B cell (primary cell): ENCODE results near the gene SARS2. TPM values are rescaled to one million over a fixed set of nuclear protein-coding genes. Genes with fewer than 3 reads are reported as not detected.

Source experiments
- ATAC-seq: fragments of 200-7000 bp; cut with Tn5 transposase; one replicate; pipeline ENCODE4 v1.10.0; 2021; ENCODE audit warnings: low read depth, mild to moderate bottlenecking, moderate number of reproducible peaks, moderate library complexity
- CTCF ChIA-PET: fragments of 350-600 bp; sonication (Branson Sonifier 250); formaldehyde crosslinking; loops from one replicate; lab custom pipeline; 2021; ENCODE audit warnings: antibody characterized with exemption, inconsistent platforms; lab: Charles Lee
- POLR2A ChIA-PET: fragments of 350-600 bp; sonication (Branson Sonifier 250); formaldehyde crosslinking; loops from one replicate; lab custom pipeline; 2021; ENCODE audit warnings: antibody characterized with exemption; lab: Charles Lee
- DNase-seq: peaks from one replicate; pipeline ENCODE4 v3.0.0; 2013
- H2AFZ ChIP-seq: 2 replicates; pipeline ENCODE4 v1.6.1; 2012; ENCODE audit warnings: mild to moderate bottlenecking, low read depth, low read length; ENCODE audit not compliant: insufficient read depth, poor library complexity, severe bottlenecking
- H3K27ac ChIP-seq, 2 donors: 1 replicate in 1 of 2; 2 replicates in 1 of 2; pipeline ENCODE4 v1.5.1; 2012 to 2013; ENCODE audit warnings: low read length in 2 of 2, mild to moderate bottlenecking in 2 of 2, moderate library complexity in 1 of 2
- H3K27me3 ChIP-seq, 4 experiments: fragments of 200-600 bp in 1 of 4; sonication (generic) in 1 of 4; replicated peaks in 1 of 4; 1 replicate in 2 of 4; 2 replicates in 2 of 4; pipeline versions ENCODE4 v1.6.1 to v1.7.0; 2013 to 2016; ENCODE audit warnings: low read length in 3 of 4, mild to moderate bottlenecking in 2 of 4, mixed read lengths in 1 of 4, moderate library complexity in 1 of 4; ENCODE audit not compliant: insufficient read depth in 4 of 4, control insufficient read depth in 3 of 4; ENCODE audit errors: control extremely low read depth in 1 of 4
- H3K36me3 ChIP-seq, 2 experiments: replicated peaks in 1 of 2; 1 replicate in 1 of 2; 2 replicates in 1 of 2; pipeline versions ENCODE4 v1.6.1 to v1.7.1; 2013; ENCODE audit warnings: low read length in 1 of 2; ENCODE audit not compliant: insufficient read depth in 2 of 2, control insufficient read depth in 1 of 2; ENCODE audit errors: control extremely low read depth in 1 of 2, extremely low read depth in 1 of 2
- H3K4me1 ChIP-seq, 2 donors: fragments of 200-600 bp in 1 of 2; sonication (generic) in 1 of 2; 1 replicate in 1 of 2; 2 replicates in 1 of 2; pipeline versions ENCODE4 v1.5.1 to v1.6.1; 2013 to 2017; ENCODE audit warnings: low read length in 2 of 2; ENCODE audit not compliant: control insufficient read depth in 2 of 2, insufficient read depth in 2 of 2
- H3K4me2 ChIP-seq: replicated peaks from 2 replicates; pipeline ENCODE3; 2012; ENCODE audit warnings: mild to moderate bottlenecking, low read depth, low read length; ENCODE audit not compliant: poor library complexity, severe bottlenecking
- H3K4me3 ChIP-seq, 5 experiments: fragments of 200-600 bp in 1 of 5; sonication (generic) in 1 of 5; 1 replicate in 3 of 5; 2 replicates in 2 of 5; pipeline versions ENCODE4 v1.5.1 to v1.7.0; 2011 to 2016; ENCODE audit warnings: low read length in 4 of 5, mild to moderate bottlenecking in 4 of 5, low read depth in 2 of 5, control low read depth in 1 of 5, moderate library complexity in 1 of 5; ENCODE audit not compliant: insufficient read depth in 1 of 5; ENCODE audit errors: control extremely low read depth in 1 of 5, extremely low read depth in 1 of 5
- H3K79me2 ChIP-seq: fragments of 200-600 bp; sonication (generic); one replicate; pipeline ENCODE4 v1.6.0; 2016; ENCODE audit warnings: low read length; ENCODE audit not compliant: control insufficient read depth, insufficient read depth
- H3K9ac ChIP-seq: fragments of 200-600 bp; sonication (generic); 2 replicates; pipeline ENCODE4 v1.6.1; 2017; ENCODE audit warnings: mild to moderate bottlenecking, low read length, moderate library complexity
- H3K9me3 ChIP-seq, 3 donors: one replicate each; pipeline versions ENCODE4 v1.6.1 to v1.7.1; 2013; ENCODE audit warnings: low read length in 2 of 3; ENCODE audit not compliant: control insufficient read depth in 2 of 3, insufficient read depth in 1 of 3; ENCODE audit errors: control extremely low read depth in 1 of 3
- H4K20me1 ChIP-seq: 2 replicates; pipeline ENCODE4 v1.6.0; 2012; ENCODE audit warnings: mild to moderate bottlenecking, low read length; ENCODE audit not compliant: insufficient read depth, control insufficient read depth, poor library complexity, severe bottlenecking
- H3K27ac Mint-ChIP-seq: one replicate; pipeline ENCODE4 v1.8.0; 2021; ENCODE audit warnings: mixed read lengths
- H3K27me3 Mint-ChIP-seq: one replicate; pipeline ENCODE4 v1.8.0; 2021; ENCODE audit warnings: mixed read lengths
- H3K4me1 Mint-ChIP-seq: one replicate; pipeline ENCODE4 v1.8.0; 2021; ENCODE audit warnings: mixed read lengths
- H3K4me3 Mint-ChIP-seq: one replicate; pipeline ENCODE4 v1.8.0; 2021; ENCODE audit warnings: mixed read lengths
- H3K9me3 Mint-ChIP-seq: one replicate; pipeline ENCODE4 v1.8.0; 2022; ENCODE audit warnings: mixed read lengths; ENCODE audit not compliant: insufficient read depth
- CTCF ChIP-seq: fragments of 200-600 bp; IDR thresholded peaks from one replicate; pipeline ENCODE4 v1.8.0; 2022; ENCODE audit warnings: antibody characterized with exemption, mild to moderate bottlenecking
- EZH2 ChIP-seq: IDR thresholded peaks from 2 replicates; pipeline ENCODE4 v1.6.1; 2012; ENCODE audit warnings: borderline replicate concordance, low read depth, mild to moderate bottlenecking, moderate library complexity, low read length; ENCODE audit not compliant: insufficient read depth, poor library complexity, severe bottlenecking
- WGBS: methylation state at CpG from one replicate; pipeline ENCODE4 v1.1.5; 2013; ENCODE audit warnings: missing lambda C conversion rate; ENCODE audit not compliant: insufficient coverage; 5-methylcytosine and 5-hydroxymethylcytosine counted together
- intact Hi-C: fragments of 100-400 bp; cut with micrococcal nuclease; formaldehyde crosslinking; loops from one replicate; pipeline ENCODE4 v1.10.0; 2022
- polyA plus RNA-seq: library from polyadenylated mRNA; depleted of rRNA; stranded (reverse); fragments of >200 nt; gene quantifications from 2 replicates; pipeline ENCODE4 v1.2.3, GENCODE V29; 2012
- total RNA-seq, 2 donors: library from RNA; stranded (reverse); fragments of 120-200 nt in 1 of 2; gene quantifications; 1 replicate in 1 of 2; 2 replicates in 1 of 2; pipeline versions ENCODE4 v1.2.3 to v1.2.4, GENCODE V29; 2013 to 2022

The SARS2 gene
- total and polyA plus RNA-seq, 2 donors (not counting 1 experiment from before 2014, with no cell fraction given): 38.1 to 65.9 TPM

GRCh38 chr19:38921420-38922274, 8.9 kb downstream of the SARS2 start:
- no peak overlapping the region for H3K9ac ChIP-seq
- H3K27me3 ChIP-seq: no peaks in the 10 kb centered on the region
- no peak overlapping the region for H3K27ac ChIP-seq
- DNase-seq: no peak
- no peaks in the 10 kb centered on the region for H3K4me1 ChIP-seq
- H2AFZ ChIP-seq: no peak overlapping the region
- H3K27ac Mint-ChIP-seq: no peak overlapping the region
- ChIA-PET CTCF (no interaction called here), POLR2A (no interaction called here)
- intact Hi-C loops: no loop called here
- H3K27me3 Mint-ChIP-seq: no peaks in the 10 kb centered on the region
- no peaks in the 10 kb centered on the region for H3K9me3 ChIP-seq
- no peak for ATAC-seq
- peaks cover 1 to 17% of the 10 kb centered on the region in 2 experiments for H3K36me3 ChIP-seq
- no peak overlapping the region for H3K4me2 ChIP-seq
- WGBS: 100% methylated on average over 15 of the region's 20 CpGs
- no peak overlapping the region for H3K4me3 ChIP-seq
- no peaks in the 10 kb centered on the region for H4K20me1 ChIP-seq
- H3K79me2 ChIP-seq: peaks cover 10% of the 10 kb centered on the region
- no peaks in the 10 kb centered on the region for H3K4me1 Mint-ChIP-seq
- no peak for TF ChIP-seq CTCF
- TF ChIP-seq EZH2: no peak
- no peaks in the 10 kb centered on the region for H3K9me3 Mint-ChIP-seq
- H3K4me3 Mint-ChIP-seq: no peak overlapping the region
